H7 (cell line): ENCODE measurements around the gene TIMD4. TPM values are rescaled to one million over a fixed set of nuclear protein-coding genes. Genes with fewer than 3 reads are reported as not detected.
"Not testable (repeated sequence)": the region's sequence is repeated elsewhere in the genome, so short reads cannot be mapped to it uniquely, and the experiment has no call there.

Source experiments
- DNase-seq: peaks from one replicate; pipeline ENCODE4 v3.0.0; 2012
- H3K27me3 ChIP-seq: 2 replicates; pipeline ENCODE4 v1.6.0; 2011; ENCODE audit warnings: mild to moderate bottlenecking, low read length; ENCODE audit not compliant: control insufficient read depth, insufficient read depth
- H3K36me3 ChIP-seq: replicated peaks from 2 replicates; pipeline ENCODE4 v1.5.1; 2011; ENCODE audit warnings: low read length; ENCODE audit not compliant: control insufficient read depth, insufficient read depth
- H3K4me3 ChIP-seq: 2 replicates; pipeline ENCODE4 v1.5.1; 2011; ENCODE audit warnings: low read depth, mild to moderate bottlenecking, control low read depth, low read length, moderate library complexity; ENCODE audit not compliant: insufficient read depth
- total RNA-seq: library from RNA; depleted of rRNA; stranded (reverse); fragments of >200 nt; shearing (Covaris generic); gene quantifications from 2 replicates; pipeline ENCODE4 v1.2.3, GENCODE V29; 2014; rRNA removed

The TIMD4 gene
- total RNA-seq = not detected in 2 replicates

DNA sequence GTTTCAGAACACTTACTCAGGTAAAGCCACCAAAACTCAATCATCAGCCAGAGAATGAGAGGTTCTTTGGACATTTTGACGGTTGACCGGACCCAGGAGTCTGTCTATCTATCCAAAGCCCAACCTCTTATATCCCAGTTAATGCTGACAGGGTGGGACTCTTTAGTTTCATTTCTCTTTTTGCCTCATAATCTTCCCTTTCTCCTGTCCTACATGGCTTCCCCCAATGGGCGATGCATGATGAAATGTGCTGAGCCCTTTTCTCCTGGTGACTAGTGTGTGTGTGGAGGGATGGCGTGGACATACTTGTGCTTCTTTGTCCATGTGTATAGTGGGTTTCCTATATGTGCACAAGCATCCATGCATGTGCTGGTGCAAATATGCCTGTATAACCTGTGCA, at the start of gene TIMD4:
TIMD4 (minus strand) TSS at position 102 of the 400 bp plus-strand sequence; CDS start at position 74, 28 bp downstream.
- Histone ChIP-seq H3K27me3 (no peaks in the 10 kb centered on the region), H3K4me3 (no peak within 1 kb of the TSS), H3K36me3 (no peaks in the 10 kb centered on the region)
- no peak for DNase-seq

DNA sequence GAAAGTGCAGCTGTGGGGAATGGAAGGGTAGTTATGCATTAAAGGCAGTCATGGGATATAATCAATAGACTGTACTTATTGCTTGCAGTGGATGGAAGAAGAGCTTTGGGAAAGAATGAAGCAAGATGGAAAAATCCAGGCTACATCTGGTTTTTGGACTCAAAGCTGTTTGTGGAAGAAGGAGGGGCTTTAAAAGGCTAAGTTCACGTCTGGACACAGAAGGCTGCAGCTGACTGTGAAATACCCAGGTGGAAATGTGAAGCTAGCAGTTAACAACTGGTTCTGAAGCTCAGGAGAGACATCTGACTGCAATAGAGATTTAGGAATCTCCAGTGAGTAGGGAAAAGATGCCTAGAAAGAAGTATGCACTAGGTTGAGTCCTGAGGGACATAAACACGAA, 43.2 kb upstream of the TIMD4 start:
- Histone ChIP-seq H3K36me3 (no peaks in the 10 kb centered on the region), H3K4me3 (no peak overlapping the region), H3K27me3 (no peaks in the 10 kb centered on the region)
- no peak for DNase-seq

DNA sequence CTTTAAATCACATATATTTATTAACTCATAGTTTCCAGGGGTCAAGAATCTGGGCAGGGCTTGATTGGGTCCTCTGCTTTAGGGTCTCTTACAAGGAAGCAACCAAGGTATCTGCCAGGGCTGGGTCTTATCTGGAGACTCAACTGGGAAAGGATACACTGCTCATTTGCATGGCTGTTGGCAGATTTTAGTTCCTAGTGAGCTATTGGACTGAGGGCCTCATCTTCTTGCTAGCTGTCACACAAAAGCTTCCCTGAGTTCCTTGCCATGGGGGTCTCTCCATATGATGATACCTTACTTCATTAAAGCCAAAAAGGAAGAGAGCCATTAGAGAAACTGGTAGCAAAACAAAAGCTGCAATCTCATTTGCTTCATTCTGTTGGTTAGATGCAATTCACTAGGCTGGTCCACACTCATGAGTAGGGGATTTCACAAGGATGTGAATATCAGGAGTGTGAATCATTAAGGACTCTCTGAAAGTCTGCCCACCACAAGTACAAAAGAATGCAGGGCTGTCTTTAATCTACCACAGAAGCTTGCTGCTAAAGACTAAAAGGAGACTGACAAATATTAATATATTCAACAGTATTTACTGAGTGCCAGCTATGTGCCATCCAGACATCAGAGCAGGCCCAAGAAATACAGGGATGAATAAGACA, 42.0 kb upstream of the TIMD4 start:
- DNase-seq = no peak
- Histone ChIP-seq H3K4me3 (no peak overlapping the region), H3K27me3 (no peaks in the 10 kb centered on the region), H3K36me3 (no peaks in the 10 kb centered on the region)

GRCh38 chr5:156991714-156992113, 28.7 kb upstream of the TIMD4 start:
- Histone ChIP-seq H3K4me3 (no peak overlapping the region), H3K36me3 (no peaks in the 10 kb centered on the region), H3K27me3 (no peaks in the 10 kb centered on the region)
- DNase-seq = no peak

- H3K4me3 ChIP-seq = no peak overlapping the region
- no peaks in the 10 kb centered on the region for H3K36me3 ChIP-seq
- H3K27me3 ChIP-seq = no peaks in the 10 kb centered on the region
- DNase-seq = no peak
Measured at GRCh38 chr5:156984064-156984463, 21.0 kb upstream of the TIMD4 start.

DNA sequence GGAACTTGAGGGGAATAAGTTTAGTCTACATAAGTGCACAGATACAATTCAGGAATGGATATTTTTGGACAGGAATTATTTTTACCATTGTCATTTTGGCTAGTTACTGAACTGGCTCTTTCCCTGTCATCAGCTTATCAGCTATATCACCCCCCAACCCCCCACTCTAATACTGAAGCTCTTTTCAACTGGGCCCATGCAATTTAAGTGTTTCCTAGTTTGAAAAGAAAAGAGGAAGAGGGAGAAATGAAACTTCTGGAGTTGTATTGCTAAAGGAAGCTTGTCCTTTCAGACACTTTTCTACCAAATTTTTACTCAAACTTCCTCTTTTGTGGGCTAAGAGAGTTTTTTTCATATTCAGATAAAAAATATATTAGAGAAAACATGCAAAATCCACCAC, 18.5 kb upstream of the TIMD4 start:
- no peak for DNase-seq
- Histone ChIP-seq H3K27me3 (no peaks in the 10 kb centered on the region), H3K4me3 (no peak overlapping the region), H3K36me3 (no peaks in the 10 kb centered on the region)

DNA sequence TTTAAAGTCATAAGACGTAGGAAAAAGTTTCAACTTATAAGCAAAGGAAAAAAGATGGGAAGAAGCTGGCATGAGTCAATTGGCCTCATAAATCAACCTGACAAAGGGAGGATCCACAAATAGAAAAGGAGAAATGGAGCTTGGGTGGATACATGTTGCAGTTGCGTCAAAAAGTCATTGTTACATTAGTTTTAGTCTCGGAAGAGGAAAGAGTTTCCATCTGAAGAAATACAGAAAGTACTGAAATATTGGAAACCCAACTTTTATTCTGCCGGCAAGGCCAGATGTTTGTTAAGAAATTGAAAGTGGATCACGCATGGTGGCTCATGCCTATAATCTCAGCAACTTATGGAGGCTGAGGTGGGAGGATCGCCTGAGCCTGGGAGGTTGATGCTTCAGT, 11.3 kb upstream of the TIMD4 start:
- Histone ChIP-seq H3K4me3 (no peak overlapping the region), H3K36me3 (no peaks in the 10 kb centered on the region), H3K27me3 (no peaks in the 10 kb centered on the region)
- no peak for DNase-seq

DNA sequence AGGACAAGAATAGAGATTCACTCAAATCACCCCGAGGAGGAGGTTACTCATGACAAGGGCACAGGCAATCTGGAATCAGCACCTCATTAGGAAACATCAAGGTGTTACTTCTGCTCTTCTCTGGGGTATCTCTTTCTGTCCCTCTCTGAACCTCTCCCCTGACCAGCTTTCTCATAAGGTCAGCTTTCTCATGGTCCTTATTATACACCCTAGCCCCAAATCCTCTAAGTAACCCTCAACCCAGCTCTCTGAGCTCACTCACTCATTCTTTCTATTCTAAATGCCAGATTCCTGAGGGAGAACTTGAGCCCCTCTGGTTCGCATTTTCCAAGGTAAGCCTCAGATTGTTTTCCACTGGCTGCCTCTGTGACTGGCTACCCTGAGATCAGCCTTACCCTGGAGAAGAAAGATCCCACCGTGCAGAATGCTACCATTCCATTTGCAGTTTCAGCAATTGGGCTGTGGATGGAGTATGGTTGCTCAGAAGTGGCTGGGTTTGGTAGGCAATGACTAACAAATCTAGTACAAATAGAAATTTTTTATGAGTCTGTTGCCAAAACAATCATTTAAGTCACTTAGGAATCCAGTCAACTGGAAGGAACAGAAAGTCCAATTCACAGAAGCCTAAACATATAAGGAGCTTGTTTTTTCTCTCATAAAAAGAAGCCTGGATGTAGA, 9.0 kb upstream of the TIMD4 start:
- no peak for DNase-seq
- Histone ChIP-seq H3K36me3 (no peaks in the 10 kb centered on the region), H3K4me3 (no peak overlapping the region), H3K27me3 (no peaks in the 10 kb centered on the region)

DNA sequence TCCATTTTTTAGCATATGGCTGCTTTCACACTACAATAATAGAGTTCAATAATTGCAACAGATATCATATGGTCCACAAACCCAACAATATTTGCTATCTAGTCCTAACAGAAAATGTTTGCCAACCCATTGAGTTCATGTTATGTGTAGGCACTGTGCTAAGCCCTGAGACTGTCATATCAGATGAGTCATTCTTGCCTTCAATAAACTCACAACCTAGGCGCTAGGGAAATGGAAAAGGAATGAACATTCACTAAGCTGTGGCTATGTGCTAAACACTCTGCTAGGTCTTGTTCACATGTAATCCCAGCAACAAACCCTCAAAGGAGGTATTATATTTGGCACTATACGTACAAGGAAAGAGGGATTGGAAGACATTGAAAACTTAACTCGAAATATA, 8.4 kb upstream of the TIMD4 start:
- Histone ChIP-seq H3K36me3 (no peaks in the 10 kb centered on the region), H3K27me3 (no peaks in the 10 kb centered on the region), H3K4me3 (no peak overlapping the region)
- no peak for DNase-seq

GRCh38 chr5:156967386-156967785, 4.4 kb upstream of the TIMD4 start:
- not testable (repeated sequence) for H3K36me3 ChIP-seq, H3K27me3 ChIP-seq, DNase-seq, H3K4me3 ChIP-seq

DNA sequence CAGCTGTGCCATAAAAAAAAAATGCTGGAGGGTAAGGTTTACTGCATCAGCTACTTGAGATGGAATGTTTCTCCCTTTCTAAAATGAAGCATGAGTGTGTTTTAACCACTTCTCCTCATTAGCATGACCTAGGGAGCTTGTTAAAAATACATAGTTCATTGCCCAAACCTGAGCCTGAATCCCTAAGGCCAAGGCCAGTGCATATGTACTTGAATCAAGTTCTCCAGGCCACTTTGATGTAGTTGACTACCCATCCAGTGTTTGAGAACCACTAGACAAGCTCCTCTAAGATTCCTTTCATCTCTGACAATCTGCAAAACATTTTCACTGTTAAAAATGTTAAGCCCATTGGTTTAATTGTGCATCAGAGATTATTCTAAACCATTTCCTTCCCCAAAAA, 6.7 kb downstream of the TIMD4 start:
- Histone ChIP-seq H3K27me3 (no peaks in the 10 kb centered on the region), H3K4me3 (no peak overlapping the region), H3K36me3 (no peaks in the 10 kb centered on the region)
- DNase-seq = no peak

DNA sequence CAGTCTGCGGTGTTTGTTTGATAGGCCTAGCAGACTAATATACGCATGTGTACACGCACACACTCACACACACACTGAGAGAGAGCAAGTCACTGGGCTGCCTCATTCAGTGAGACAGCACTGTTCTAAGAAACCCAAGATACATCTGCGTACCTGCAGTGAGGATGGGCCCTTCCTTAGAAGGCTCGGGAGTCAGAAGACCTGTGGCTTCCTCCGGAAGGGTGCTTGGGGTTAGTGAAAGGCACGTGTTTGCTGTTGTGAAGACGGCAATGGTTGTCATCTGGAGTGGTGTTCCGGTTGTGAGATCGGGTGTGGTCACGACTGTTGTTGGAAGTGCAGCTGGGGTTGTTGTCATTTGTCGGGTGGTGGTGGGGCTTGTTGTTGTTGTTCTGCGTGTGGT, 11.7 kb downstream of the TIMD4 start:
- H3K4me3 ChIP-seq = no peak overlapping the region
- H3K27me3 ChIP-seq = no peaks in the 10 kb centered on the region
- no peaks in the 10 kb centered on the region for H3K36me3 ChIP-seq
- no peak for DNase-seq

DNA sequence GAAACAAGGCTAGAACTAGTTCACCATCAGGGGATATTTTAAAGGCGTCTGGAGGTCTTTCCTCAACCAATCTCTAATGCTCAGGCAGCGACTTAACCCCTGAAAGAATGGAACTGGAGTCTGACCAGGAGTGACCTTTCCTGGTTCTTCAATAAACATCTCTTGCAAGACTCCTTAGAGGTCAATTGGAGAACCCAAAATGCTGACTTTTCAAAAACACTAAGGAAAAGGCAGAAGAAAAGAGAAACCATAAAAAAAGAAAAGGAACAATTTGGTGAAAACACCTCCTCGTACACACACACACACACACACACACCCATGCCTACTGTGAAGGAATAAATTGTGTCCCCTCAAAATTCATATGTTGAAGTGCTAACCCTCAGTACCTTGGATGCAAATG, 12.3 kb downstream of the TIMD4 start:
- H3K36me3 ChIP-seq = no peaks in the 10 kb centered on the region
- no peaks in the 10 kb centered on the region for H3K27me3 ChIP-seq
- DNase-seq = no peak
- H3K4me3 ChIP-seq = no peak overlapping the region

GRCh38 chr5:156949424-156949823, 13.6 kb downstream of the TIMD4 start:
- Histone ChIP-seq H3K27me3 (no peaks in the 10 kb centered on the region), H3K36me3 (no peaks in the 10 kb centered on the region), H3K4me3 (no peak overlapping the region)
- no peak for DNase-seq

GRCh38 chr5:156947925-156948324, 15.1 kb downstream of the TIMD4 start:
- Histone ChIP-seq H3K4me3 (no peak overlapping the region), H3K27me3 (no peaks in the 10 kb centered on the region), H3K36me3 (no peaks in the 10 kb centered on the region)
- DNase-seq = no peak
